SU-DHL-6 (cell line): ENCODE results near the gene WDR17.

Experiments used
- EZH2phosphoT487 ChIP-seq: fragments of 200-600 bp; sonication (generic), shearing (Covaris generic); conservative IDR thresholded peaks from 2 replicates; pipeline ENCODE4 v1.6.1; 2018; ENCODE audit warnings: mild to moderate bottlenecking, antibody characterized with exemption, low read length, moderate library complexity, mixed read lengths
- TF ChIP-seq, protein P1 (sequence below): fragments of 200-600 bp; sonication (generic); IDR thresholded peaks from one replicate; pipeline ENCODE4 v1.5.1; 2017; ENCODE audit warnings: antibody characterized with exemption, mild to moderate bottlenecking, low read length, moderate library complexity; ENCODE audit not compliant: insufficient read depth, poor library complexity, severe bottlenecking

GRCh38 chr4:176031922-176032321 is 33.7 kb upstream of the WDR17 start:
- TF ChIP-seq, protein P1, sequence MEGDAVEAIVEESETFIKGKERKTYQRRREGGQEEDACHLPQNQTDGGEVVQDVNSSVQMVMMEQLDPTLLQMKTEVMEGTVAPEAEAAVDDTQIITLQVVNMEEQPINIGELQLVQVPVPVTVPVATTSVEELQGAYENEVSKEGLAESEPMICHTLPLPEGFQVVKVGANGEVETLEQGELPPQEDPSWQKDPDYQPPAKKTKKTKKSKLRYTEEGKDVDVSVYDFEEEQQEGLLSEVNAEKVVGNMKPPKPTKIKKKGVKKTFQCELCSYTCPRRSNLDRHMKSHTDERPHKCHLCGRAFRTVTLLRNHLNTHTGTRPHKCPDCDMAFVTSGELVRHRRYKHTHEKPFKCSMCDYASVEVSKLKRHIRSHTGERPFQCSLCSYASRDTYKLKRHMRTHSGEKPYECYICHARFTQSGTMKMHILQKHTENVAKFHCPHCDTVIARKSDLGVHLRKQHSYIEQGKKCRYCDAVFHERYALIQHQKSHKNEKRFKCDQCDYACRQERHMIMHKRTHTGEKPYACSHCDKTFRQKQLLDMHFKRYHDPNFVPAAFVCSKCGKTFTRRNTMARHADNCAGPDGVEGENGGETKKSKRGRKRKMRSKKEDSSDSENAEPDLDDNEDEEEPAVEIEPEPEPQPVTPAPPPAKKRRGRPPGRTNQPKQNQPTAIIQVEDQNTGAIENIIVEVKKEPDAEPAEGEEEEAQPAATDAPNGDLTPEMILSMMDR, result no peak
- no peak for TF ChIP-seq EZH2phosphoT487
